Neural cell (in vitro differentiated cells): ENCODE measurements around the gene C17orf78. TPM values are rescaled to one million over a fixed set of nuclear protein-coding genes. Genes with fewer than 3 reads are reported as not detected.

ENCODE experiments used
- H2AFZ ChIP-seq: fragments of 200-600, 300-800 bp; sonication (generic), shearing (Covaris generic); 2 replicates; pipeline ENCODE4 v1.6.0; 2014; ENCODE audit warnings: low read depth, mild to moderate bottlenecking, antibody characterized with exemption, low read length, moderate library complexity
- H3F3A ChIP-seq: fragments of 200-600 bp; shearing (Covaris generic); 2 replicates; pipeline ENCODE4 v1.6.1; 2016; ENCODE audit warnings: mild to moderate bottlenecking, moderate library complexity, mixed read lengths, antibody characterized with exemption, low read length; ENCODE audit not compliant: insufficient read depth, poor library complexity, severe bottlenecking
- H3K27ac ChIP-seq: fragments of 200-600, 300-800 bp; sonication (generic), shearing (Covaris generic); 2 replicates; pipeline ENCODE4 v1.5.1; 2014; ENCODE audit warnings: mild to moderate bottlenecking, low read length, moderate library complexity
- H3K27me3 ChIP-seq: fragments of 300-800, 200-600 bp; sonication (generic), shearing (Covaris generic); 2 replicates; pipeline ENCODE4 v1.6.0; 2014; ENCODE audit warnings: mild to moderate bottlenecking, low read depth, low read length, moderate library complexity; ENCODE audit not compliant: insufficient read depth
- H3K36me3 ChIP-seq: fragments of 300-800, 200-600 bp; sonication (generic), shearing (Covaris generic); 2 replicates; pipeline ENCODE4 v1.5.1; 2014; ENCODE audit warnings: mild to moderate bottlenecking, antibody characterized with exemption, low read length, moderate library complexity; ENCODE audit not compliant: insufficient read depth
- H3K4me2 ChIP-seq: fragments of 300-800, 200-600 bp; sonication (generic), shearing (Covaris generic); 2 replicates; pipeline ENCODE4 v1.6.0; 2014; ENCODE audit warnings: mild to moderate bottlenecking, low read length
- H3K4me3 ChIP-seq: fragments of 300-800, 200-600 bp; sonication (generic), shearing (Covaris generic); 2 replicates; pipeline ENCODE4 v1.5.1; 2014; ENCODE audit warnings: mild to moderate bottlenecking, low read length, moderate library complexity
- H3K79me2 ChIP-seq: fragments of 200-600 bp; shearing (Covaris generic); replicated peaks from 2 replicates; pipeline ENCODE4 v1.6.0; 2014; ENCODE audit warnings: mild to moderate bottlenecking, low read length, moderate library complexity; ENCODE audit not compliant: insufficient read depth
- H3K9ac ChIP-seq: fragments of 300-800, 200-600 bp; sonication (generic), shearing (Covaris generic); 2 replicates; pipeline ENCODE4 v1.6.1; 2016; ENCODE audit warnings: mild to moderate bottlenecking, low read length, mixed read lengths
- H3K9me2 ChIP-seq: fragments of 200-600 bp; shearing (Covaris generic); 2 replicates; pipeline ENCODE4 v1.6.1; 2016; ENCODE audit warnings: mild to moderate bottlenecking, low read length, mixed read lengths; ENCODE audit not compliant: insufficient read depth
- H3K9me3 ChIP-seq: fragments of 200-600, 300-800 bp; sonication (generic), shearing (Covaris generic); 2 replicates; pipeline ENCODE4 v1.6.1; 2016; ENCODE audit warnings: mild to moderate bottlenecking, mixed run types, low read length, moderate library complexity, mixed read lengths
- H4K20me1 ChIP-seq: fragments of 200-600 bp; shearing (Covaris generic); 2 replicates; pipeline ENCODE4 v1.6.1; 2016; ENCODE audit warnings: mild to moderate bottlenecking, mixed run types; ENCODE audit not compliant: insufficient read depth
- EP300 ChIP-seq: fragments of 450-650 bp; conservative IDR thresholded peaks from 2 replicates; pipeline ENCODE4 v1.6.1; 2014; ENCODE audit warnings: antibody characterized with exemption, mild to moderate bottlenecking, moderate library complexity; ENCODE audit not compliant: poor library complexity, severe bottlenecking
- EZH2 ChIP-seq: fragments of 200-600, 300-800 bp; shearing (Covaris generic), sonication (generic); IDR thresholded peaks from 2 replicates; pipeline ENCODE4 v1.6.1; 2014; ENCODE audit warnings: antibody characterized with exemption, low read length, borderline replicate concordance, mild to moderate bottlenecking; ENCODE audit not compliant: insufficient read depth, poor library complexity, severe bottlenecking
- MXI1 ChIP-seq: fragments of 450-650 bp; conservative IDR thresholded peaks from 2 replicates; pipeline ENCODE4 v1.6.1; 2014; ENCODE audit warnings: antibody characterized with exemption, mild to moderate bottlenecking; ENCODE audit not compliant: poor library complexity, severe bottlenecking
- POLR2AphosphoS5 ChIP-seq: IDR thresholded peaks from 2 replicates; pipeline ENCODE4 v1.6.1; 2012
- RAD21 ChIP-seq: fragments of 450-650 bp; conservative IDR thresholded peaks from 2 replicates; pipeline ENCODE4 v1.6.1; 2014; ENCODE audit warnings: antibody characterized with exemption, mild to moderate bottlenecking, moderate library complexity
- SMC3 ChIP-seq: fragments of 450-650 bp; conservative IDR thresholded peaks from 2 replicates; pipeline ENCODE4 v1.6.1; 2014; ENCODE audit warnings: antibody characterized with exemption, mild to moderate bottlenecking, moderate library complexity; ENCODE audit not compliant: poor library complexity
- TAF1 ChIP-seq: IDR thresholded peaks from 2 replicates; pipeline ENCODE4 v1.6.1; 2012; ENCODE audit warnings: low read depth
- polyA plus RNA-seq: library from polyadenylated mRNA; depleted of rRNA; stranded (reverse); fragments of >200 nt; gene quantifications from 2 replicates; pipeline ENCODE4 v1.2.3, GENCODE V29; 2014
- TF ChIP-seq, protein P1 (sequence below): fragments of 450-650 bp; IDR thresholded peaks from 2 replicates; pipeline ENCODE4 v1.5.1; 2014; ENCODE audit warnings: antibody characterized with exemption, mild to moderate bottlenecking, moderate library complexity; ENCODE audit not compliant: poor library complexity, severe bottlenecking
- TF ChIP-seq, protein P2 (sequence below): IDR thresholded peaks from 2 replicates; pipeline ENCODE4 v1.6.1; 2012; ENCODE audit warnings: borderline replicate concordance

Gene C17orf78
- polyA plus RNA-seq, 1 donor from 2014 or later: not detected

DNA sequence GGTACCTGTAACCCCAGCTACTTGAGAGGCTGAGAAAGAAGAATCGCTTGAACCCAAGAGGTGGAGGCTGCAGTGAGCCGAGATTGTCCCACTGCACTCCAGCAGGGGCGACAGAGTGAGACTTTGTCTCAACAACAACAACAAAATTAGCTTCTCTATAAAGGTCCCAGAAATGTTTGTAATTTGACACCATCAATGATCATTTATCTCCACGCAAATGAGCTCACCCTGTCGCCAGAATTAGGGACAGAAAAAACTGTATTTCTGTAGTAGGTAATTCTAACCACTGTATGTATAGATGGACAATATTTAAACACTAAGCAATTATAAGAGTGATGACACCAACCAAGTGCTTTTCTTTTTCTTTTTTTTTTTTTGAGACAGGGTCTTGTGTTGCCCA lies 10.7 kb downstream of the C17orf78 start:
- no peak overlapping the region for H3K4me2 ChIP-seq
- H3K9ac ChIP-seq: no peak overlapping the region
- no peak overlapping the region for H3K27ac ChIP-seq
- H3K79me2 ChIP-seq: no peaks in the 10 kb centered on the region
- no peaks in the 10 kb centered on the region for H3K27me3 ChIP-seq
- H3K36me3 ChIP-seq: no peaks in the 10 kb centered on the region
- TF ChIP-seq, protein P1, sequence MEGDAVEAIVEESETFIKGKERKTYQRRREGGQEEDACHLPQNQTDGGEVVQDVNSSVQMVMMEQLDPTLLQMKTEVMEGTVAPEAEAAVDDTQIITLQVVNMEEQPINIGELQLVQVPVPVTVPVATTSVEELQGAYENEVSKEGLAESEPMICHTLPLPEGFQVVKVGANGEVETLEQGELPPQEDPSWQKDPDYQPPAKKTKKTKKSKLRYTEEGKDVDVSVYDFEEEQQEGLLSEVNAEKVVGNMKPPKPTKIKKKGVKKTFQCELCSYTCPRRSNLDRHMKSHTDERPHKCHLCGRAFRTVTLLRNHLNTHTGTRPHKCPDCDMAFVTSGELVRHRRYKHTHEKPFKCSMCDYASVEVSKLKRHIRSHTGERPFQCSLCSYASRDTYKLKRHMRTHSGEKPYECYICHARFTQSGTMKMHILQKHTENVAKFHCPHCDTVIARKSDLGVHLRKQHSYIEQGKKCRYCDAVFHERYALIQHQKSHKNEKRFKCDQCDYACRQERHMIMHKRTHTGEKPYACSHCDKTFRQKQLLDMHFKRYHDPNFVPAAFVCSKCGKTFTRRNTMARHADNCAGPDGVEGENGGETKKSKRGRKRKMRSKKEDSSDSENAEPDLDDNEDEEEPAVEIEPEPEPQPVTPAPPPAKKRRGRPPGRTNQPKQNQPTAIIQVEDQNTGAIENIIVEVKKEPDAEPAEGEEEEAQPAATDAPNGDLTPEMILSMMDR: no peak
- no peak for TF ChIP-seq SMC3
- TF ChIP-seq TAF1: no peak
- TF ChIP-seq POLR2AphosphoS5: no peak
- no peak for TF ChIP-seq EZH2
- TF ChIP-seq RAD21: no peak
- no peak for TF ChIP-seq EP300
- TF ChIP-seq MXI1: no peak
- TF ChIP-seq, protein P2, sequence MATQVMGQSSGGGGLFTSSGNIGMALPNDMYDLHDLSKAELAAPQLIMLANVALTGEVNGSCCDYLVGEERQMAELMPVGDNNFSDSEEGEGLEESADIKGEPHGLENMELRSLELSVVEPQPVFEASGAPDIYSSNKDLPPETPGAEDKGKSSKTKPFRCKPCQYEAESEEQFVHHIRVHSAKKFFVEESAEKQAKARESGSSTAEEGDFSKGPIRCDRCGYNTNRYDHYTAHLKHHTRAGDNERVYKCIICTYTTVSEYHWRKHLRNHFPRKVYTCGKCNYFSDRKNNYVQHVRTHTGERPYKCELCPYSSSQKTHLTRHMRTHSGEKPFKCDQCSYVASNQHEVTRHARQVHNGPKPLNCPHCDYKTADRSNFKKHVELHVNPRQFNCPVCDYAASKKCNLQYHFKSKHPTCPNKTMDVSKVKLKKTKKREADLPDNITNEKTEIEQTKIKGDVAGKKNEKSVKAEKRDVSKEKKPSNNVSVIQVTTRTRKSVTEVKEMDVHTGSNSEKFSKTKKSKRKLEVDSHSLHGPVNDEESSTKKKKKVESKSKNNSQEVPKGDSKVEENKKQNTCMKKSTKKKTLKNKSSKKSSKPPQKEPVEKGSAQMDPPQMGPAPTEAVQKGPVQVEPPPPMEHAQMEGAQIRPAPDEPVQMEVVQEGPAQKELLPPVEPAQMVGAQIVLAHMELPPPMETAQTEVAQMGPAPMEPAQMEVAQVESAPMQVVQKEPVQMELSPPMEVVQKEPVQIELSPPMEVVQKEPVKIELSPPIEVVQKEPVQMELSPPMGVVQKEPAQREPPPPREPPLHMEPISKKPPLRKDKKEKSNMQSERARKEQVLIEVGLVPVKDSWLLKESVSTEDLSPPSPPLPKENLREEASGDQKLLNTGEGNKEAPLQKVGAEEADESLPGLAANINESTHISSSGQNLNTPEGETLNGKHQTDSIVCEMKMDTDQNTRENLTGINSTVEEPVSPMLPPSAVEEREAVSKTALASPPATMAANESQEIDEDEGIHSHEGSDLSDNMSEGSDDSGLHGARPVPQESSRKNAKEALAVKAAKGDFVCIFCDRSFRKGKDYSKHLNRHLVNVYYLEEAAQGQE: no peak
- no peaks in the 10 kb centered on the region for H3K9me2 ChIP-seq
- no peak overlapping the region for H2AFZ ChIP-seq
- H4K20me1 ChIP-seq: no peaks in the 10 kb centered on the region
- H3K9me3 ChIP-seq: no peaks in the 10 kb centered on the region
- no peaks in the 10 kb centered on the region for H3F3A ChIP-seq
- no peak overlapping the region for H3K4me3 ChIP-seq

DNA sequence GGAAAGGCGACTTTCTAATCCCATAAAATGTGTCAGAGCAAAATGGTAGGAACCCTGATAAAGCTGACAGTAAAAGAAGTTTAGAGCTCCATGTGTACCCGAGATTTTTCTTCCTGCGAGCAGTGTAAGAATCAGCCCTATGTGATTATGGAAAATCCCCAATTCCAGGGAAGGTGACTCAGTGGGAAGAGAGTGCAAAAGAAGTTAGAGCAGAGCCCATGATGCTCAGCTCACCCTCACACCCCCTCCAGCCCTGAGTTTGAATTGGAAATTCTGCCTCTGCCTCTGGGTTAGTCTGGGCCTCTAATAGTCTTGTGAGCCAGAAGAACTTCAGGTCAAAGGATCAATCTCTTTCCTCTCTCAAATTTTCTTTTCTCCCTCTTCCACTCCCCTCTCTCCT lies 12.5 kb downstream of the C17orf78 start:
- H4K20me1 ChIP-seq: no peaks in the 10 kb centered on the region
- H3F3A ChIP-seq: no peaks in the 10 kb centered on the region
- no peak overlapping the region for H3K27ac ChIP-seq
- no peak overlapping the region for H3K9ac ChIP-seq
- no peaks in the 10 kb centered on the region for H3K79me2 ChIP-seq
- no peak overlapping the region for H3K4me2 ChIP-seq
- TF ChIP-seq POLR2AphosphoS5 (no peak), EP300 (no peak), EZH2 (no peak), MXI1 (no peak), RAD21 (no peak)
- TF ChIP-seq, protein P2: no peak
- H3K9me2 ChIP-seq: no peaks in the 10 kb centered on the region
- H3K9me3 ChIP-seq: no peaks in the 10 kb centered on the region
- no peaks in the 10 kb centered on the region for H3K36me3 ChIP-seq
- H3K27me3 ChIP-seq: no peaks in the 10 kb centered on the region
- no peak overlapping the region for H2AFZ ChIP-seq
- no peak overlapping the region for H3K4me3 ChIP-seq
